HG02759 (cell line): Measurements from ENCODE around the gene CCSER1.
A peak's percentile ranks its signal among the peaks of the same experiment; 100 is the strongest.

Source experiments
- ATAC-seq: cut with Tn5 transposase; IDR thresholded peaks from one replicate; pipeline ENCODE4 v1.9.1; 2021; ENCODE audit warnings: mild to moderate bottlenecking, moderate library complexity; ENCODE audit not compliant: unreplicated experiment

The CCSER1 gene

GRCh38 chr4:90189178-90189577 is 62.0 kb downstream of the CCSER1 start:
- no peak for ATAC-seq

DNA sequence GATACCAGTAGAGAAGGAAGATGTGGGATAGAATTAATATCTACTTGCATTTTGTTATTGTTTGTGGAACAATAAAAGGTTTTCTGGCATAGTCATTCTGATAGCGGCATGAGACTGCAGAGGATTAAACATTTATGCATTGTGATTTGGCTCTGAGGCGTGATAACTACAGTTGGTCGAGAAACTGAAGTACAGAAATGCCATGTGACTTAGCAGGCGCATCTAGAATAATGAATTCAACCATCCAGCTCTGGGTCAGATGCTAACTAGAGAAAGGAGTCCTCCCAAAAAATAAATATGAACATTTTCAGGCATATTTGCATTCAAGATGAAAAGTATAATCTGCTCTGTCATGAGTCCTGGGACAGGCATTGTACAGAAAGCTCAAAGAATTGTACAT is 62.8 kb downstream of the CCSER1 start:
- ATAC-seq: no peak

GRCh38 chr4:90190525-90190924 is 63.3 kb downstream of the CCSER1 start:
- ATAC-seq: no peak

DNA sequence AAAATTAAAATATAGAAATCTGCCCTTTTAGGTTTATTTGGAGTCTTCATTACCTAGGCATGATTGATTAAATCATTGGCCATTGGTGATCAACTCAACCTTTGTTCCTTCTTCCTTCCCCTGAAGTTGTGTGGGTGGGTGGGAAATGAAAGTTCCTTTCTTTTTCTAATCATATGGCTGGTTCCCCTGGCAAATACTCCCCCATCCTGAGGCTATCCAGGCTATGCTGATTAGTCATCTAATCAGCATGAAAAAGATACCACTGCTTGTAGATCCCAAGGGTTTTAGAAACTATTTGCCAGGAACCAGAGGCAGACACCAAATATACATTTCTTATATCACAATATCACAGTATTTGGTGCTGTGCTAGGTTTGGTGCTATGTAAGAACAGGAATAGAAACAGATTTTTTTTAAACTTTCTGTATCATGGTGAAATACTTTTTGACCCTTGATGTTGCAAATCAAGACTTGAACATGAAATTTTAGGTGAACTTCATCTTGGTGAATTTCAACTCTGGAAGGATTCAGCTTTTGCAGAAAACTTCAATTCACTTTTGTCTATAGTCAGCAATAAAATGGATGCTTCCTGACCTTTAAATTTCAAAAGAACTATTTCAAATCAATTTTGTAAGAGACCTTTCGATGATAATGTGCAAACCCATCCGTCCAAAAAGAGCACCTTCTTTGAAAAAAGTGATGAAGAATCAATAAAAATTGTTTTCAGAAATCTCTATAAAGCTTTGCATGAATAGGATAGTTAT is 71.1 kb downstream of the CCSER1 start:
- ATAC-seq: no peak

DNA sequence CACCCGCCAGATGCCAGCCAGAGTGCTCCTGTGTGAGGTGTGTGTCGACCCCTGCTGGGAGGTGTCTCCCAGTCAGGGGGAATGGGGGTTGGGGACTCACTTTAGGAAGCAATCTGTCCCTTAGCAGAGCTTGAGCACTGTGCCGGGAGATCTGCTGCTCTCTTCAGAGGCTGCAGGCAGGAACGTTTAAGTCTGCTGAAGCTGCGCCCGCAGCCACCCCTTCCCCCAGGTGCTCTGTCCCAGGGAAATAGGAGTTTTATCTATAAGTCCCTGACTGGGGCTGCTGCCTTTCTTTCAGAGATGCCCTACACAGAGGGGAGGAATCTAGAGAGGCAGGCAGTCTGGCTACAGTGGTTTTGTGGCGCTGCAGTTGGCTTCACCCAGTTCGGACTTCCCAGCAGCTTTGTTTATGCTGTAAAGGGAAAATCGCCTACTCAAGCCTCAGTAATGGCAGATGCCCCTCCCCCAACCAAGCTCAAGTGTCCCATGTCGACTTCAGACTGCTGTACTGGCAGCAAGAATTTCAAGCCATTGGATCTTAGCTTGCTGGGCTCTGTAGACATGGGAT is 80.8 kb downstream of the CCSER1 start:
- no peak for ATAC-seq

DNA sequence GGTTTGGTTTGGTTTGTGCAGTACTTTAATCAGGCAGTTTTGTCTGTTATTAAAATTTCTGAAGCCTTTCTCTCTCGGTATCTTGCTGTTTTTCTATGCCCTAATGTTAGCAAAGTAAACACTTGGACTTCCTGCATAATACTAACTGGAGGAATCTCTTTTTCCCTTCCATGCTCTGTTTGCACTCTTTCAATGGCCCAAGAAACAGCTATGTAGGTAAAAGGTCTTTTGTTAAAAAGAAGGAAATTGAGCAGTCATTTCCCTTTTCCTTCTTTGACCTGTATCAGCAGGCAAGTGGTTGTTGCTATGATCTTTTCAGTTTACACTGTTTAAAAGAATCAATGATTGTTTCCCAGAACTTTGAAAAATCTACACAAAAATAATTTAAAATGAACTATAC is 82.7 kb downstream of the CCSER1 start:
- no peak for ATAC-seq

DNA sequence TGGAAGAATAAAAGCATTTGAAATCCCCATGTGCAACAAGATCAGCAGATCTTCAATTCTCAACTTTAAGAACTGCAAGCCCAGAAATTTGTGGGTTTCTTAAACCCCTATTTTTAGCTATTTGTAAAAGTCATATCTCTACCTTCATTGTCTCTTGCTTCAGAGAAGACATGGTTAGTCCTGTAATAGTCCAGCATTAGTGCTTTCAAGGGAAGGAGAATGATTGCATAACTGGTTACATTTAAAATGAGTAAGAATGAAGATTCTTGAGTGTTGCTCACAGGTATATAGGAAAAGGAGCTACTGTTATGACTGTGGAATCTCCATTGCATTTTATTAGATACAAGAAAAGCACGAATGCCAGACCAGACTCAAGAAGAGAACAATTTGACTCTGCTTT is 84.0 kb downstream of the CCSER1 start:
- ATAC-seq: no peak

DNA sequence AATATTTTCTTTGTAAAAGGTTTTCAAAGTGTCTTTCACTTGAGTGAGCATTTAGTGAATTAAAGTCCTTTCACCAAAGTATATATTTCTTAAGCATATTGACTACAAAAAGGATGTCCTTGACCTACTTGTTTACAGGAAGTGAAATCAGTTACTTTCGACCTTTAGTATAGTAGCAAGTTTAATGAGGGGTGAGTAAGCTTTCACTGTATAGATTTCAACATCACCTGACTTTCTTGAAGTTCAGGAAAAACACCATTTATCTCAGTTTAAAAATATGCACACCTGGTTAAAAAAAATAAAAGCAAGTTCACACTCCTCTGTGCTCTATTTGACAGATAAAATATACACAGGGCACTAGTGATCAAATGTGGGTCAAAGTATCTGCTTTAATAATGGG is 88.1 kb downstream of the CCSER1 start:
- no peak for ATAC-seq

GRCh38 chr4:90219822-90220221 is 92.6 kb downstream of the CCSER1 start:
- peak; percentile 60 for ATAC-seq

DNA sequence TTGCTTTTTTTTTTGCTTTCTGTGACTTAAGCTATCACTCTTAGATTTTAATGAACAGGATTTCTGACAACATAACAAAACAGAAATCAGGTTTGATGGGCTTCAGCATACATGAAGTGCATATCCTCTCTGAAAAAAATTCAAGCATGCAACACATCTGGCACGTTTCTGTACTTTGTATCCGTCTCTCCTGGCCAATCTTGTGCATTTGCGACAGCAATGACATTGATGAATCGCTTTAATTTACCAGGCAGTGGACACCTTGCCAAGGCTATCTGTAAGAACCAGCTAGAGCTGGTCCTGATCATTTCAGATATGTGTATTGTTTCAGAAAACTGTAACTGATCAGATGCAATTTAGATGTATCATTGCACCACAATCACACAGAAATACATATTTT is 93.3 kb downstream of the CCSER1 start:
- ATAC-seq: no peak

DNA sequence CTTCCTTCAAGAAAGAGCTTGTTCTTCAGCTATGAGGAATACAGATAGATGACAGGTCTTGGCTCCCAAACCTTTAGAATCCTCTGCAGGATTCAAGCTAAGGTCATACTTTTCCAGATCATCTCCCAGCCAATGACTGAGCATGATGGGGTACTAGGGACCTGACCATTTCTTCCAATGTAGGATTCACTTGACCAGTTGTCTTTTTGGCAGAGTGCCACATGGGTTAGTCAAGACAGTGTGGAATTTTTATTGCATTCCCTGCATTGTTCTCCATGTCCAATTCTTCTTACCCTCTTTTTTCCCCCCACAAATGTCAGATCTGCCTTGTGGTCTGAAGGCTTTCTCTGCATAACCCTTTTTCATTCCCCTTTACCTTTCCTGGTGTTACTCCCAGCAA is 99.5 kb downstream of the CCSER1 start:
- no peak for ATAC-seq

DNA sequence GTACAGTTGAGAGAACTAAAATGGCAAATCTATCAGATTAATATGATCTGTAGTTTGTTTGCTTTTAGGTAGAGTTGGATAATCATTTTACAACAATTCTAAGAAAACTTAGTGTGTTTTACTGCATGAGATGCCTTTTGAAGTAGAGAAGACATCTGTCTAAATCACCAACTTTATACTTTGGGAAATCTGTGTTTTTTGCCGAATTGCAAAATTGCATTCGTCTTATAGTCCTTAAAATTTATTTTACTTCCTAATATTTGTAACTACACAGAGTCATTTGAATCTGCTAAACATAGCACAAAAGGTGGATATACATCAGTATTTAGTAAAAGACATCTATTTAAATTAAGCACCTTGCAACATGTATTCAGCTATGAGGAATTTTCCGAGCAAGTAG is 100.0 kb downstream of the CCSER1 start:
- no peak for ATAC-seq

DNA sequence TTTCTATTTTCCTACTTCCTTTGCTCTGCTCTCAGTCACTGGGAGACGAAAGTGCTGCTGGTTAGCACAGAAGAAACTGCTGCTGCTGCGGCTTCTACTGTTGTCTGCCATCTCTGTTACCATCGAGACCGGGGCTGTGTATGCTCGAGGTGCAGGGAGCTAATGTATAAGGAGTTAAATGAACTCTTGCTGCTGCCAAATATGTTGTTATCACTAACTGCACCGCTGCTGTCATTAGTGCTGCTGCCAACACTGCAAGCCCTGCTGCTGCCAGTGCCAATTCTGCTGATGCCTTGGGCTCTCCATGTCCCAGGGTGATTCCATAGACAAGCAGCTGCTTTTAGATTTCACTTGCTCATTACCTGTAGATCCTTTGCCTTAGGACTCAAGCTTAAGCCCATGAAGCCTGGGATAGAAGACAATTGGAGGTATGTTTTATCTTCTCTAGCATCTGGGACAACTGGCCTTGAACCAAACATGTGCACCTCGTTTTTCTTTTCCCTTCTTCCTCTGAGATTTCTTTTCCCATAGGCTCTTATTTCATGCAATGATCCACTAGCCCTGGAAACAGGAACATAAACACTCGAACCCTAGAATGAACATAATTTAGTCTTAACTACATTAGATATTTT is 107.8 kb downstream of the CCSER1 start:
- ATAC-seq: no peak

DNA sequence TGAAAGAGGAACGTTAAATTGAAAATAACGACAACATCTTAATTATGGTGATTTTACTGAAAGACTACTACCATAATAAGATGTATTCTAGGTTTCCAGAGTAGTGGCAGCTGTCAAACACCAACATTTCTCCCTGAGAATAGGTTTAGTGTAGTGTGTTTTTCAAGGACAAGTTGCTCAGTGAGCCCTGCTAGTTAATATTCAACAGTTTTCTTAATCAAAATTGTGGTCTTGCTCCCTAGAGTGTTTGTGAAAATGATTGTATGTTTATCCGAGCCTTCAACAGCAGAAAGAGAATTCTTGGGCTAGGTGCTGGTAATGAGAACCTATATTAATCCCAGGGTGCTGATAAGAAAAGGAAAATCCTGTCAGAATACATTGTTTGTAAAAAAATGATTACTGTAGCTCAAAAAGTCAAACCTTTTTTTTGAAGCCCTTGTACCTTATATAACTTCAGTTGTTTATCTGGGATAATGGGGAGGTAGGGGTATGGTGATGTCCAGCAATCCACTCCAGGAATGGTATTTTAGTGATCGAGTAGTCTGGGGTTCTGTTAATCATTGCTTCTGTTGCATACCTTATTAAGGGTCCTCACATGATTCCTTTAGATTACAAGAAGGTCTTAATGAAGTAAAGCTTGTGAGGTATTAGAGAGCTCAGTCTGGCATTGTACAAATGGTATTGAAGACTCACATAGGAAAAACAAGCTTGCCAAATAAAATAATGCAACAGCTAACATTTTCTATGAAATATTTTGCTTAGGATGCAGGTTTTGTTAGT is 110.7 kb downstream of the CCSER1 start:
- no peak for ATAC-seq

DNA sequence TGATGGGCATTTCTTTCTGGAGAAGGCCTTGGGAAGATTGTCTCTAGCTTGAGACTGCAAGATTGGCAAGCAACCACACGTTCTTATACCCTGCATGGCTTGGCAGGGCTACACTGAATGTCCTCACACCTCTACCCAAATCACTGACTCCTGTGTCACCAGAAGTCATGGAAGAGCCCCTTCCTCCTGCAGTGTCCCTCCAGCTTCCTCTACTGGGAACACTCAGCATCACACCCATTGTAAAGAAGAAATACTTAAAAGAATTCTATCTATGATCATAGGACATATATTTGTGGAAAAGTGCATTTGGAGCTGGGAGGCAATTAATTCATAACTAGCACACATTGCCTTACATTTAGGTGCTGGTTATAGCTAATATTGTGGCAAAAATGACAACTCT is 113.1 kb downstream of the CCSER1 start:
- ATAC-seq: no peak

- no peak for ATAC-seq
Observed at GRCh38 chr4:90241008-90241407, 113.8 kb downstream of the CCSER1 start.

DNA sequence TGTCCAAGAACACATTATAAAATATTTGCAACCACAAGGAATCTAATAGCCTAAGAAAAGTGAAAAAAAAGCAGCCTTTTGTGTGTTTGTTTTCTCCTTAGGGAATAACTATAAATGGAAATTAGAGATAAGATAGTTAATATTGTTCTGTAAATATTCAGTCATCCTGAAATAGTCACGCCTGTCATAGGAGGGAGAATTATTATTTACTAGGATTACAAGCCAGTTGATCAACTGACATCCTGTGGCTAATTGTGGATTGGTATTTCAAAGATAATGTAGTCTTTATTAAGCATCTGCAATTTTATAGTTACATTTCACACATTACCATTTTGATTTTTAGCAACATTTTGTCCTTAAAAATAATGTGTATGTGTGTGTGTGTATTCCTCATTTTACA is 118.6 kb downstream of the CCSER1 start:
- no peak for ATAC-seq

DNA sequence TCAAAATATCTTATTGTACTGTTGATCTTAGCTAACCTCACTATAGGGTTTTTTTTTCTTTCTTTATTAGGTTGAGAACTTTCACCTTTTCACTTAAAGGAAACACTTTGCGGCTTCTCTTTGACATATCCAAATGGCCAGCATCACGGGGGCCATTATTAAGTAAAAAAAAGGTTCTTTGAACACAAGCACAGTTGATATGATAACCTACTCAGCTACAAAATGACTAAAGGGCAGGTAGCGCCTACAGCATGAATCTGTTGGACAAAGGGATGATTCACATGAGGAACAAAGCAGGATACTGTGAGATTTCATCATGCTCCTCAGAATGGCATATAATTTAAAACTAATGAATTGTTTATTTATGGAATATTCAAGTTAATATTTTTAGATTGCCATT is 119.6 kb downstream of the CCSER1 start:
- ATAC-seq: no peak

DNA sequence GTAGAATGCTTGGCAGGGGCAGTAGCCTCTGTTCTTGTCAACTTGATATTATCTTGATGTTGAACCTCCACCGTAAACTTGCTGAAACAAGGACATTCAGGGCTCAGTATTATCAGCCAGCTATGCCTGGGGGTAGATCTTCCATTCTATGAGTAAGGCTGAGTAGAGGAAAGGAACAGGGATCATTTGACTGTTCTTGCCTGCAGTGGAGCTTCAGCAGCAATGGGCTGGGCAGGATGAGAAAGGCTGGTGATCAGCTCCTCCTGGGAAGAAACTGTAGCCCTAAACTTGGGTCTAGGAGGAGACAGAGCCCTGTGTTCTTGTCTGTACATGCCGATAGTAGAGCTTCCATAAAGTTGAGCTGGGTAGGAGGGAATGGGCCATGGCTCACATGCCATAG is 127.2 kb downstream of the CCSER1 start:
- no peak for ATAC-seq

DNA sequence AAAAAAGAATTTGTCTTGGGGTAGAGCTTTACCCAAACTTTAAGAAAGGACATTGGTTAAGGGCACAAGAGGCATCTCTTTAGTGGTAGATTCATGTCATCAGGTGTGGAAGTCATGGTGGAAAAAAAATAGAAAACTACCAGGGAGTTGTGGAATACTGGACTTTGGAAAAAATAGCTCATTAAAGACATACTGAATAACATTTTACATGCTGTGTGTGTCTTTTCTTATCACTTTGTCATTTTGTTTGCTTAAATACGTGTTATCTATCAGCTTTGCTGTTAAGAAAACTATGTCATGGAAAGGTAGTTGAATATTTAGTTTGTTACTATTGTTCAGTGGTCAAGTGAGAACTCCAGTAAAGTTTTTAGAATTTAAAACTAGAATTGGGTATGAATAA is 147.0 kb downstream of the CCSER1 start:
- no peak for ATAC-seq

GRCh38 chr4:90280954-90281353 is 153.8 kb downstream of the CCSER1 start:
- no peak for ATAC-seq
